Measurements from ENCODE around the gene CST9. TPM values are rescaled to one million over a fixed set of nuclear protein-coding genes. Genes with fewer than 3 reads are reported as not detected.

The CST9 gene
- total and polyA plus RNA-seq, 2 of the 13 experiments (the other 11 are each of a cell fraction or from before 2014, with no cell fraction given) = 0.07 TPM; not detected in 1

GRCh38 chr20:23653400-23653938 is 47.8 kb upstream of the CST9 start:
- Histone ChIP-seq H4K20me1 (ENCODE audit: insufficient read depth, low read length) (no peaks in the 10 kb centered on the region), H3K79me2 (ENCODE audit: insufficient read depth, low read length) (no peaks in the 10 kb centered on the region), H3K4me1 (ENCODE audit: insufficient read depth, low read length) (peaks cover 83% of the 10 kb centered on the region), H3K9me3 (ENCODE audit: low read length) (no peaks in the 10 kb centered on the region), H3K36me3 (replicated peaks in 1 of 2; ENCODE audit: control insufficient read depth in 1 of 2, insufficient read depth in 2 of 2, low read length in 2 of 2) (no peaks in the 10 kb centered on the region), H3K4me2 (ENCODE audit: low read depth, low read length) (no peak overlapping the region; the same call in 1 of the 2 replicates), H3K9ac (ENCODE audit: insufficient read depth, low read depth, low read length) (no peak overlapping the region), H3K27ac (ENCODE audit: extremely low read length, insufficient read depth, low read length) (no peak overlapping the region), H3K4me3 (replicated peaks in 1 of 3; ENCODE audit: insufficient read depth in 1 of 3, low read depth in 2 of 3, low read length in 3 of 3) (no peak overlapping the region), H2AFZ (ENCODE audit: low read length) (no peak overlapping the region), H3K27me3 (ENCODE audit: control insufficient read depth in 1 of 2, insufficient read depth in 2 of 2, low read length in 2 of 2) (no peaks in the 10 kb centered on the region)
- DNase-seq (ENCODE audit: low spot score) (no peak), ATAC-seq (peak; percentile 20), FAIRE-seq (no peak)
- intact Hi-C loops (cut with micrococcal nuclease; ENCODE audit: unreplicated experiment) (no loop called here), in situ Hi-C loops (cut with HindIII; ENCODE audit: extremely low pct_ligation_motif_present, low pct_unique_long_range_greater_than_20kb) (no loop called here)
- CTCF ChIA-PET (ENCODE audit: low intra/inter-chr PET ratio, low total read pairs) = no interaction called here
- 92% methylated on average over 3 of the region's 3 CpGs for WGBS (ENCODE audit: low lambda C conversion rate)
- POLR2A ChIA-PET = interaction anchor here (1.2 to 1.9 kb wide), 5 partner anchors 8 to 25 kb away, joined by 3 to 11 read pairs (median 4); partner anchors contain the start of gene CST3
- BruUV-seq (replicated peaks) = no TSS peak
- TF ChIP-seq HNF4A (CRISPR knock-in tag; IDR thresholded peaks at IDR 0.05) = peak; percentile 52
- 0 out of 2 replicates have a peak, but pooled peaks have one; percentile 24 for TF ChIP-seq ZNF274 (CRISPR knock-in tag; IDR thresholded peaks at IDR 0.05)
- 0 out of 2 replicates have a peak, but pooled peaks have one; percentile 20 for TF ChIP-seq JUND (CRISPR knock-in tag; IDR thresholded peaks at IDR 0.05)
- no peak for TF ChIP-seq ZBTB38 (CRISPR knock-in tag; IDR thresholded peaks at IDR 0.05)
- peak; percentile 9; the same call in 1 of the 2 replicates for TF ChIP-seq SALL1 (CRISPR knock-in tag; IDR thresholded peaks at IDR 0.05)
- TF ChIP-seq ZNF652 (CRISPR knock-in tag; IDR thresholded peaks at IDR 0.05; ENCODE audit: borderline replicate concordance, low read depth) = peak; percentile 85
- TF ChIP-seq TFAP4 (IDR thresholded peaks at IDR 0.05; ENCODE audit: borderline replicate concordance, low read depth) = peak; percentile 22; the same call in 1 of the 2 replicates
- TF ChIP-seq SMAD9 (CRISPR knock-in tag; IDR thresholded peaks at IDR 0.05) = peak; percentile 51; the same call in 1 of the 2 replicates
- TF ChIP-seq, protein P1, sequence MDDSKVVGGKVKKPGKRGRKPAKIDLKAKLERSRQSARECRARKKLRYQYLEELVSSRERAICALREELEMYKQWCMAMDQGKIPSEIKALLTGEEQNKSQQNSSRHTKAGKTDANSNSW (CRISPR knock-in tag; IDR thresholded peaks at IDR 0.05; ENCODE audit: borderline replicate concordance) = 0 out of 2 replicates have a peak, but pooled peaks have one; percentile 19
- TF ChIP-seq ZNF263 (CRISPR knock-in tag; IDR thresholded peaks at IDR 0.05) = no peak
- TF ChIP-seq GTF3A (CRISPR knock-in tag; conservative IDR thresholded peaks at IDR 0.05) = 0 out of 2 replicates have a peak, but pooled peaks have one; percentile 41
- no peak for TF ChIP-seq GABPA (IDR thresholded peaks at IDR 0.05; ENCODE audit: low read depth, low read length)
- TF ChIP-seq GABPA (CRISPR knock-in tag; IDR thresholded peaks at IDR 0.05; ENCODE audit: low read depth) = peak; percentile 64
- TF ChIP-seq ZFX (CRISPR knock-in tag; IDR thresholded peaks at IDR 0.05; ENCODE audit: low read depth) = 0 out of 2 replicates have a peak, but pooled peaks have one; percentile 15
- TF ChIP-seq ZNF337 (CRISPR knock-in tag; IDR thresholded peaks at IDR 0.05; ENCODE audit: borderline replicate concordance, low read depth) = peak; percentile 22; the same call in 1 of the 2 replicates
- no peak for TF ChIP-seq MZF1 (CRISPR knock-in tag; IDR thresholded peaks at IDR 0.05; ENCODE audit: borderline replicate concordance)
- peak; percentile 24; the same call in 1 of the 2 replicates for TF ChIP-seq NR2F6 (IDR thresholded peaks at IDR 0.05)
- TF ChIP-seq NR2F6 (CRISPR knock-in tag; IDR thresholded peaks at IDR 0.05) = no peak
- TF ChIP-seq HMGXB4 (CRISPR knock-in tag; IDR thresholded peaks at IDR 0.05; ENCODE audit: borderline replicate concordance in 1 of 2, low read depth in 1 of 2) = no peak
- peak; percentile 54; the same call in 1 of the 2 replicates for TF ChIP-seq ZMYM3 (CRISPR knock-in tag; IDR thresholded peaks at IDR 0.05)
- peak; percentile 20; the same call in 1 of the 2 replicates for TF ChIP-seq GABPB1 (CRISPR knock-in tag; IDR thresholded peaks at IDR 0.05)

All from HepG2 (cell line).